HG03095 (cell line): ENCODE results near the gene RECQL5.
"Not testable (repeated sequence)": the region's sequence is repeated elsewhere in the genome, so short reads cannot be mapped to it uniquely, and the experiment has no call there.

ENCODE experiments used
- ATAC-seq: cut with Tn5 transposase; IDR thresholded peaks from one replicate; pipeline ENCODE4 v1.9.1; 2021; ENCODE audit warnings: moderate library complexity; ENCODE audit not compliant: unreplicated experiment

Gene RECQL5

DNA sequence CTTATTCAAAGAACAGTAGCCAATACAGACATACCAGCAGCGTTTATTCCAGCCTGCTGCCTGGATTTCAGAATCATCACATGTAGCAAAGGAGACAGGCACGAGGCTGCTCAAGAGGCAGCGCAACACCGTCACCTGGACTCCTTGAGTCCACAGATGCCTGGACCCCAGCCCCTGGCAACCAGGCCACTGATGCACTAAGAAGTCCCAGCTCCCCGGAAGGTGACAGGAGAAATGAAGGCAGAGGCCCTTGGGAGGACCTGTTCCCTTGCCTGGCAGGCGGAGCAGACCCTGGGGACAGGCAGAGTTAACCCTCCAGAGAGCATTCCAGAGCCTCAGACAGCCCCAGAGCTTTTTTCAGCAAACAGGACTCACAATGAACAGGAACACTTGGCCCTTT, 17.3 kb downstream of the RECQL5 start:
- no peak for ATAC-seq

- ATAC-seq, result no peak
These were observed 19.0 kb downstream of the RECQL5 start for GRCh38 chr17:75647921-75648320.

GRCh38 chr17:75647061-75647460, 19.9 kb downstream of the RECQL5 start:
- no peak for ATAC-seq

- no peak for ATAC-seq
These were observed 20.3 kb downstream of the RECQL5 start for GRCh38 chr17:75646638-75646992.

DNA sequence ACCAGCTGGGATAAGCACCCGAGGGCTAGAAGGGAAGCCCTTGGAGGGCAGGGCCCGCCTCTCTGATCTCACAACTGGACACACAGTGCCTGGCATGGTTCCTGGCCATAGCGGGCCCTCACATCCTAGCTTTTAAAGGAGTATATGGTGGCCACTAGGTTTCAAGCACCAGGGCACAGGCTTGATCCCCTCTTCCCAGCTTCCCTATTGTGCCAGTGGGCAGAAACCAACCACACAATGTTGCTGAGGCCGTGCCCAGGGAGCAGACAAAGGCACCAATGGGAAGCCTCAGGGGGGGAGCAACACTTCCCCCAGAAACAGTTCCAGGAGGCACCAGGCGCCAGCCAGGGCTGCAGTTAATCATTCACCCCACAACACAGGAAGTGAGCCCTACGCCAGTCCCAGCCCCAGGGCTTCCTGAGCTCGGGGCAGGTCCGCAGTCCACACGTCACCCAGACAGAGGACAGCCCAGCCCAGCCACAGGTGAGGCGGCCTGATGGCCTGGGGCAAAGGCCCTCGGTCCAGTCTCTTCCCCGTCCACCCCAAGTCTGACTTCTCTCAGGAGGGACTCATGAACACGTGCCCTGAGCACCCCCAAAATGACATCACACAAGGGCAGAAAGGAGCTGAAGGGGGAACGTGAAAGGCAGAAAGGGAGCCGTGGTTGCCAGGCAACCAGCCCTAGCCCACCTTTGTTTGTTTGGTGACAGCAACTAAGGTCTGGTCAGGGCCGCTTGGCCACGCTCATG, 20.9 kb downstream of the RECQL5 start:
- no peak for ATAC-seq

- ATAC-seq, result no peak
These were observed 21.5 kb downstream of the RECQL5 start for GRCh38 chr17:75645501-75645888.

- no peak for ATAC-seq
These were observed 23.3 kb downstream of the RECQL5 start for GRCh38 chr17:75643643-75644017.

DNA sequence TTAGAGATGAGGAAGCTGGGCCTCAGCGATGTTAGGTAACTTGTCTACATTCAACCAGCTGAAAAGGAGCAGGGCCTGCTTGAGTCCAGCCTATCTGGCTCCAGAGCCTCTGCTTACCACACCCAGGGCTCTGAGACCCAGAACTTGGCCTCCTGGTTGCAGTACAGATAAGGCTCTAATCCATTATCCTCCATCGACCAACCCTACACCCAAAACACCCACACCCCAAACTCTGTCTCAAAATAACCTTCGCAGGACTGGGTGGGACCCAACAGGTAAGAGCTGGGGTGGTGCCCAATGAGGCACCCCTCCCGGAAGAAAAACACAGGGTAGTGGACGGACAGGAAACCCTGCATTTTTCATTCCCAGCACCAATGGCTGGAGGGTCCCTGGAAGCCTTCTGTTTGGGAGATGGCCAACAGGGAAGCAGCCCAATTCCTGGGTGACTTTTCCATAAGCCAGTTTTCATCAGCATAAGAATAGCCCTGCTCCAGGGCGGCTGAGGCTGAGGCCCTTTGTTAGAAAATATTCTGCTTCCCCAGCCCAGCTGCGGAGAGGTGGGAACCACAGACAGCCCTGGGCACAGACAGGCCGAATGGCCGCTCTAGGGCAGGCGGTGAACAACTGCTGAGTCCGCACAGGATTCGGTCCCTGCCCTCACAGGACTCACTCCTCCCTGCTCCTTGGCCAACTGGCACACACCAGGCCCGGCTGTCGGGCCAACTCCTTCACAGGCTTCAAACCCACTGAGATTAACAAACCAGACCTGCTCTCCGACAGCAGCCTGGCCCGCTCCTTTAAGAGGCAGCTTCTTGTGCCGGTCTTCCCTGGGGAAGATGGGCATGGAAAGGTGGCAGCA, 23.9 kb downstream of the RECQL5 start:
- no peak for ATAC-seq

GRCh38 chr17:75642182-75642783, 24.7 kb downstream of the RECQL5 start:
- ATAC-seq, result no peak

DNA sequence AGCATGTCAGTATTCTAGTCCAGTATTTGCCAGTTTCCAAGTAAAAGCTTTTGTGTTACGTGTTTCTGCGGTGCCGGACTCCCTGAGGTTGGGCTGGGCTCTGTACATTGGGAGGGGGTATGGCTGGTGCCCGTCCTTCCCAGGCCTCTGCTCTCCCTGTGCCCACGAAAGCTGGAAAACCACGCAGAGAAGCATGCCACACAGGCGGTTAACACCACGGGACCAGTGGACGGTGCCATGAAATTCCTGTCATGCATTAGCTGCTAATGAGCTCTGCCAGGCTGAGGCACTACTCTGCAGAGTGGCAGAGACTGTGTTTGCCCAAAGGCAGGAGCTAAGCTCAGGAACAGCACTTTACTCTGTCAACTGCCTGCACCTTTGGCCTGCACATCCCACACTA, 25.6 kb downstream of the RECQL5 start:
- no peak for ATAC-seq

DNA sequence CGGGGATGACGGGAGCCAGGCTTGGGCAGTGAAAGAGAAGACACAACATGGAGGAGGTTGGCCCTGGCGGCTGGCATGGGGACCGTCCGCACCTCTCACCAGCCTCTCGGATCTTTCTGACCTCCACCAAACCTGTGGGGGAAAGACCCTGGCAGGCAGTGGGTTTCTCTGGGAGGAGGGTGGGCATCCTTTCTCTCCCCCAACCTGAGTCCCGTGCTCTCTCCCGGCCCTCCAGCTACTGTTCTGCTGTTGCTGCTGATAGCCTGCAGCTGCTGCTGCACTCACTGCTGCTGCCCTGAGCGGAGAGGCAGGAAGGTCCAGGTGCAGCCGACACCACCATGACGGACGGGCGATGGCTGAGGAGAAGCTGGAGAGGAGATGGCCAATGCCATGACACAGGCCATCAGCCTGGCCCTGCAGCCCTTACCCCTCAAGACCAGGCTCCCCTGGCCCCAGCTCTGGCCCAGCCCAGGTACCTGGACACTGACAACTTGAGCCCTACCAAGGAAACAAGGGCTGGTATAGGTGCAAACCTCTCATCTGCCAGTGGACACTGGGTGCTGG, 26.3 kb downstream of the RECQL5 start:
- no peak for ATAC-seq

DNA sequence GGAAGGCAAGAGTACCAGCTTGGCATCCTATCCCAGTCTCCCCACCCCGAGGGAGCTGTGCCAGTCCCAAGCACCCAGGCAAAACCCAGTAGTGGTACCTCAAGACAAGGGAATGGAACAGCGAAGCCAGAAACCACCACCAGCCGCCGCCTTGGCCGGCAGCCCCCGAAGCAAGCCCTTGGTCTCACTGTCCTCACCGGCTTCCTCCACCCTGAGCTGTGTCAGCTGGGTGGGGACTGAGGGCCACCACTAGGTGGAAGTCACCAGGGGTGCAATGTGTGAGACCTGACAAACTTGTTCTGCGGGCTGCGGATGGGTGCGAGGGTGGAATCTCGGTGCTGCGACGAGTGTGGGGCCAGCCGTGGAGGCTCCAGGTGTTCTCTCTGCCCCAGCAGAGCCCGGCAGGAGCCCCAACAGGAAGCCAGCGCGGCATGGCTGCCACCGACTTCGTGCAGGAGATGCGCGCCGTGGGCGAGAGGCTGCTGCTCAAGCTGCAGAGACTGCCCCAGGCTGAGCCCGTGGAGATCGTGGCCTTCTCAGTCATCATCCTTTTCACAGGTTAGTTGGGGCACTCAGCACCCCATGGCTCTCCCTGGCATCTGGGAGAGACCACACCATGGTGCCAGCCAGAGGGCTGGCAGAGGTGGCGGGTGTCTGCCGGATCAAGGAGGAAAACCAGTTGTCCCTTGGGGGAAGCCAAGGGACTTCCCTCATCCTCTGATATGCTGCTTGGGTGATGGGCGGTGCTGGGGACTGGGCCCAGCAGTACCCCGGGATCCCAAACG, 27.0 kb downstream of the RECQL5 start:
- no peak for ATAC-seq

DNA sequence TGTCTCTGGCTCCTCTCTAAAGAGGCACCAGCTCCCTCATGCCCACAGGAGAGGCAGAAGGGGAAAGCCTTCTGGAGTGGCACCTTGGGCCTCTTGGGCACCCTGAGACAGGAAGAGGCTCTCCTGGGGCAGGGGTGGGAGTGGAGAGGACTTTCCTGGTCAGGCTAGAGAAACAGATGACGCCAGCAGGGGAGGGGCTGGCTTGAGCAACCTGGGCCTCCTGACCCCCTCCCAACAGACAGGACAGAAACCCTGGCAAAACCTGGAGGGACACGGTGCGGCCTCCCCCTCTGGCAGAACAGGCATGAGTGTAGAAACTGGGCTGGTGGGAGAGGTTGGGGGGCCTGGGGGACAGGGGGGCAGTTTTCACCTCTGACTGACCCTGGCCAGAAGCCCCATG, 27.6 kb downstream of the RECQL5 start:
- no peak for ATAC-seq

DNA sequence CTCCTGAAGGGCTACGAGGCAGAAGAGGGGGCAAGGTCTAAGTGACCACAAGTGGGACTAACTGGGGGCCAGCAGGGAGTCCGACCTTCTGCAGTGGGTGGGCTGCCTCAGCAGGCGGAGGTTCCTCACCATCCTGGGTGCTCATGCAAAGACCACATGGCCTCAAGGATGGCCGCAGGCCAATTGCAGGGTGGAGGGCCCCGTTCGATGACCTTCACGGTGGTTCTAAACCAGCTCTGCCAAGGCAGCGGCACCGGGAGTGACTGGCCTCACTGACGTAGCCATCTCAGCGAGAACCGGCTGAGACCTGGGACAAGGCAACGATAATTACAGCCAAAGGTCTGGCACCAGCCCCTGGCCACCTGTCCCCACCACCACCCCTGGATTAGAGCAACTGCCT, 28.1 kb downstream of the RECQL5 start:
- ATAC-seq, result no peak

DNA sequence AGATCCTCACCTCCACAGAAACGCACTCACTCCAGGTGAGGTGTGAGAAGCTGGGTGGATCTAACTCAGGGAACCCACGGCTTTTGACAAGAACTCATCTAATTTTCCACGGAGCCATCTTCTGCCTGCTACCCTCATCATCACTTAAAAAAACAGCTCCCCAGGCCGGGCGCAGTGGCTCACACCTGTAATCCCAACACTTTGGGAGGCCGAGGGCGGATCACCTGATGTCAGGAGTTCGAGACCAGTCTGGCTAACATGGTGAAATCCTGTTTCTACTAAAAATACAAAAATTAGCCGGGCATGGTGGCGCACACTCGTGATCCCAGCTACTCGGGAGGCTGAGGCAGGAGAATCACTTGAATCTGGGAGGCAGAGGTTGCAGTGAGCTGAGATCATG, 28.9 kb downstream of the RECQL5 start:
- not testable (repeated sequence) for ATAC-seq

DNA sequence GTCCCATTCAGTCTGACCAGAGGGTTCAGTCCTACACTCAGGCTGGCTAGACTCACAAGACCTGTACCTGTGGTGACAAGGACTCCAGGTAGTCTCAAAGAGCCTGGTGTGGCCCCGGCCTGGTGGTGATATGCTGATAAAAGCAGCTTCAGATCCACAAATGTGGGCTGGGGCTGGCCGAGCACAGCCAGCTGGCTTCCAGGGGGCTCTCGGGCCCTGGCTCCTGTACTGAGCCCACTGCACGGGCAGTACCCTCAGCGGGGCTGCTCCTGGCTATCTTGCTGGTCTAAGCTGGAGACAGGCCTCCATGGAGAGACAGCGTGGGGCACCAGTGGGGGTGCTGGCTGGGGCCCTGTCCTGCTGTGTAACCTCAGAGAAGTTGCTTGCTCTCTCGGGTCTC, 29.4 kb downstream of the RECQL5 start:
- no peak for ATAC-seq

DNA sequence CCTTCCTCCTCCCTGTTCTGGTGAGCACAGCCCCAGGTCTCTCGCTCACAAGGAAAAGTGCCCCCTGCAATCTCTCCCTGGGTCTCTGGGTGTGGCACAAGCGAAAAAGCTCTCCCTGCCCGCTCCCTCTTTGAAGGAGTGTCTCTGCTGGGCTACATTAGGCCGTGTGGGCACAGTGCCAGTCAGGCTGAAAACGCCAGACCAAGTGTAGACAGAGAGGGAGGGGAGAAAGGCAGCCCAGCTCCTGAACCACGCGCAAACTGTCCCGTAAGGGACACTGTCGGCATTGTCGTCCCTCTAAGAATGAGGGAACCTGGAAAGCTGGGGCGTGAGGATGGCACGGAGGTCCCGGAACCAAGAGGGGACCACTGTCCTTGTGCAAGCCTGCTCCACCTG, 29.8 kb downstream of the RECQL5 start:
- no peak for ATAC-seq

- ATAC-seq, result no peak
These were observed 30.4 kb downstream of the RECQL5 start for GRCh38 chr17:75636381-75637142.

GRCh38 chr17:75635610-75636202, 31.2 kb downstream of the RECQL5 start:
- no peak for ATAC-seq
